ENCODE measurements around the gene NCOA4. TPM values are rescaled to one million over a fixed set of nuclear protein-coding genes. Genes with fewer than 3 reads are reported as not detected.

Gene NCOA4
- total and polyA plus RNA-seq, 2 of the 8 experiments (the other 6 are each of a cell fraction or from before 2014, with no cell fraction given), result 28.9 to 65.2 TPM

- H2AFZ ChIP-seq (ENCODE audit: low read length), result no peak overlapping the region
- no peak overlapping the region for H3K27ac ChIP-seq (ENCODE audit: low read depth, low read length)
- no peak overlapping the region for H2BK12ac ChIP-seq (ENCODE audit: low read depth, low read length)
- peaks cover 0 to 5% (median 2%) of the 10 kb centered on the region in 4 experiments; a peak in 2 of 7 replicates for H3K4me1 ChIP-seq (replicated peaks in 1 of 4; ENCODE audit: control insufficient read depth in 3 of 4, insufficient read depth in 4 of 4, low read length in 3 of 4)
- H3K9ac ChIP-seq (replicated peaks in 1 of 4; ENCODE audit: extremely low read depth in 1 of 4, low read depth in 3 of 4, low read length in 3 of 4), result no peak overlapping the region
- H3K79me1 ChIP-seq (ENCODE audit: low read depth, low read length), result no peaks in the 10 kb centered on the region
- DNase-seq (ENCODE audit: low read depth in 1 of 2, low spot score in 2 of 2), result no peak
- H2BK5ac ChIP-seq (ENCODE audit: low read depth, low read length), result no peak overlapping the region
- no peak overlapping the region for H3K4me3 ChIP-seq (ENCODE audit: extremely low read depth in 1 of 4, insufficient read depth in 2 of 4, low read depth in 3 of 4, low read length in 4 of 4)
- H2AK5ac ChIP-seq (ENCODE audit: low read depth, low read length), result no peak overlapping the region
- ChIA-PET CTCF (ENCODE audit: partially characterized antibody) (interaction anchor here (2.0 kb wide), 1 partner anchor 12 kb away, joined by 6 read pairs; no protein-coding TSS in a partner anchor), POLR2A (ENCODE audit: partially characterized antibody) (no interaction called here)
- no peaks in the 10 kb centered on the region for H3K36me3 ChIP-seq (ENCODE audit: control insufficient read depth in 2 of 4, insufficient read depth in 4 of 4, low read length in 3 of 4)
- H3K56ac ChIP-seq (replicated peaks; ENCODE audit: insufficient read length, low read depth, low read length), result no peak overlapping the region
- H2BK120ac ChIP-seq (replicated peaks; ENCODE audit: low read depth, low read length), result no peak overlapping the region
- no peak overlapping the region for H2BK15ac ChIP-seq (ENCODE audit: low read length)
- H2BK20ac ChIP-seq (ENCODE audit: low read length), result no peak overlapping the region
- H3K23ac ChIP-seq (ENCODE audit: insufficient read length), result no peak overlapping the region
- no peaks in the 10 kb centered on the region for H3K27me3 ChIP-seq (replicated peaks in 1 of 4; ENCODE audit: control insufficient read depth in 3 of 4, extremely low read depth in 1 of 4, insufficient read depth in 3 of 4, low read length in 3 of 4)
- WGBS, 2 experiments (ENCODE audit: extremely low coverage in 1 of 2, insufficient coverage in 1 of 2, insufficient read length in 1 of 2, insufficient replicate concordance in 2 of 2, low coverage in 1 of 2, low lambda C conversion rate in 2 of 2, missing lambda C conversion rate in 1 of 2), result 81% methylated on average over 14 of the region's 14 CpGs; no CpG with 5 or more reads in 1 of the 2 experiments
- FAIRE-seq, result no peak
- no peak overlapping the region for H3K18ac ChIP-seq (ENCODE audit: extremely low read depth, low read length)
- no peaks in the 10 kb centered on the region for H3K79me2 ChIP-seq (ENCODE audit: control insufficient read depth in 1 of 2, insufficient read depth in 2 of 2, low read length in 2 of 2)
- no peaks in the 10 kb centered on the region for H3K9me3 ChIP-seq (ENCODE audit: insufficient read depth in 2 of 2, low read depth in 1 of 2, low read length in 1 of 2)
- no peak overlapping the region for H3K4me2 ChIP-seq (ENCODE audit: insufficient read depth in 1 of 2, low read depth in 2 of 2, low read length in 2 of 2)
- no peak overlapping the region for H4K8ac ChIP-seq (ENCODE audit: extremely low read depth, insufficient read depth, low read length)
- H4K20me1 ChIP-seq (replicated peaks in 1 of 2; ENCODE audit: control insufficient read depth in 1 of 2, insufficient read depth in 2 of 2, low read length in 2 of 2), result no peaks in the 10 kb centered on the region
- no peak overlapping the region for H4K5ac ChIP-seq (ENCODE audit: insufficient read length, low read depth, low read length)
- no peaks in the 10 kb centered on the region for H3K23me2 ChIP-seq (ENCODE audit: low read depth, low read length)
- H4K91ac ChIP-seq (replicated peaks; ENCODE audit: insufficient read length, low read length), result no peak overlapping the region
- no peak overlapping the region for H3K14ac ChIP-seq (ENCODE audit: insufficient read length)
- H3K4ac ChIP-seq (replicated peaks; ENCODE audit: insufficient read length, low read depth, low read length), result no peak overlapping the region
- TF ChIP-seq TBP (IDR thresholded peaks at IDR 0.05; ENCODE audit: low read depth, low read length) (no peak), KDM5A (IDR thresholded peaks at IDR 0.05; ENCODE audit: low read length) (no peak), MAX (IDR thresholded peaks at IDR 0.05) (no peak), POLR2AphosphoS5 (IDR thresholded peaks at IDR 0.05; ENCODE audit: low read depth, low read length) (no peak), SP1 (IDR thresholded peaks at IDR 0.05; ENCODE audit: low read depth, low read length) (no peak), SP2 (IDR thresholded peaks at IDR 0.05; ENCODE audit: low read length) (no peak), ATF3 (IDR thresholded peaks at IDR 0.05; ENCODE audit: insufficient read depth, low read depth, low read length) (no peak), KDM4A (IDR thresholded peaks at IDR 0.05; ENCODE audit: low read depth, low read length, severe bottlenecking) (no peak), TEAD4 (IDR thresholded peaks at IDR 0.05; ENCODE audit: low read depth, low read length) (no peak), CHD2 (IDR thresholded peaks at IDR 0.05; ENCODE audit: low read length) (no peak)
- TF ChIP-seq, protein P1, sequence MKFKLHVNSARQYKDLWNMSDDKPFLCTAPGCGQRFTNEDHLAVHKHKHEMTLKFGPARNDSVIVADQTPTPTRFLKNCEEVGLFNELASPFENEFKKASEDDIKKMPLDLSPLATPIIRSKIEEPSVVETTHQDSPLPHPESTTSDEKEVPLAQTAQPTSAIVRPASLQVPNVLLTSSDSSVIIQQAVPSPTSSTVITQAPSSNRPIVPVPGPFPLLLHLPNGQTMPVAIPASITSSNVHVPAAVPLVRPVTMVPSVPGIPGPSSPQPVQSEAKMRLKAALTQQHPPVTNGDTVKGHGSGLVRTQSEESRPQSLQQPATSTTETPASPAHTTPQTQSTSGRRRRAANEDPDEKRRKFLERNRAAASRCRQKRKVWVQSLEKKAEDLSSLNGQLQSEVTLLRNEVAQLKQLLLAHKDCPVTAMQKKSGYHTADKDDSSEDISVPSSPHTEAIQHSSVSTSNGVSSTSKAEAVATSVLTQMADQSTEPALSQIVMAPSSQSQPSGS (IDR thresholded peaks at IDR 0.05; ENCODE audit: low read length), result no peak
Measured at GRCh38 chr10:46062723-46063428, 32.5 kb upstream of the NCOA4 start.
